Esophagus squamous epithelium (tissue), 4 donors: ENCODE measurements around the gene RRBP1.

ENCODE experiments used
- POLR2A ChIP-seq, 4 donors: fragments of 450-650 bp; IDR thresholded peaks; one replicate each; pipeline ENCODE4 v1.6.1; 2017; ENCODE audit warnings: antibody characterized with exemption in 4 of 4, mild to moderate bottlenecking in 4 of 4, moderate library complexity in 3 of 4
- TF ChIP-seq, protein P1 (sequence below), 6 experiments: fragments of 450-650 bp in 4 of 6; fragments of 200-600 bp in 2 of 6; sonication (generic) in 2 of 6; IDR thresholded peaks; one replicate each; pipeline ENCODE4 v1.5.1; 2016 to 2019; ENCODE audit warnings: antibody characterized with exemption in 6 of 6, mild to moderate bottlenecking in 4 of 6, moderate library complexity in 4 of 6

DNA sequence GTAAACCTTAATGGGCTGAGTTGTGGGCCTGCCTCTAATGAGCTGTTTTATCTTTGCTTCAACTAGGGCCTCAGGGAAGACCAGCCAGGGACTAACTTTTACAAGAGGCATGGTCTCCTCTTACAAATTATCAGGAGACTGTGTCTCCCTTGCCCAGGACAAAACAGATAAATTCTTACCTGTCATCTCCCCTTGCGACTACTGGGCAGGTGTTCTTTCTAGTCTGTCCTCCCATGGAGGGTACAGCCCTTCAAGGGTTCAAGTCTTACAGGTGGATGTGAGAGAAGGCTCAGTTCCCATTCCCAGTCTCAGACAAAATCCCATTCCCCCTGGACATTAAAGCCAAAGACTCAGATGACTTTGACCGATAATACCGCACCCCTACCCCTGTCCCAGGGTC lies 13.6 kb downstream of the RRBP1 start:
- TF ChIP-seq, protein P1, sequence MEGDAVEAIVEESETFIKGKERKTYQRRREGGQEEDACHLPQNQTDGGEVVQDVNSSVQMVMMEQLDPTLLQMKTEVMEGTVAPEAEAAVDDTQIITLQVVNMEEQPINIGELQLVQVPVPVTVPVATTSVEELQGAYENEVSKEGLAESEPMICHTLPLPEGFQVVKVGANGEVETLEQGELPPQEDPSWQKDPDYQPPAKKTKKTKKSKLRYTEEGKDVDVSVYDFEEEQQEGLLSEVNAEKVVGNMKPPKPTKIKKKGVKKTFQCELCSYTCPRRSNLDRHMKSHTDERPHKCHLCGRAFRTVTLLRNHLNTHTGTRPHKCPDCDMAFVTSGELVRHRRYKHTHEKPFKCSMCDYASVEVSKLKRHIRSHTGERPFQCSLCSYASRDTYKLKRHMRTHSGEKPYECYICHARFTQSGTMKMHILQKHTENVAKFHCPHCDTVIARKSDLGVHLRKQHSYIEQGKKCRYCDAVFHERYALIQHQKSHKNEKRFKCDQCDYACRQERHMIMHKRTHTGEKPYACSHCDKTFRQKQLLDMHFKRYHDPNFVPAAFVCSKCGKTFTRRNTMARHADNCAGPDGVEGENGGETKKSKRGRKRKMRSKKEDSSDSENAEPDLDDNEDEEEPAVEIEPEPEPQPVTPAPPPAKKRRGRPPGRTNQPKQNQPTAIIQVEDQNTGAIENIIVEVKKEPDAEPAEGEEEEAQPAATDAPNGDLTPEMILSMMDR (IDR thresholded peaks at IDR 0.05), result no peak
- TF ChIP-seq POLR2A (IDR thresholded peaks at IDR 0.05), result no peak
